ENCODE data around the gene TRAPPC6A. TPM values are rescaled to one million over a fixed set of nuclear protein-coding genes. Genes with fewer than 3 reads are reported as not detected.
A peak's percentile ranks its signal among the peaks of the same experiment; 100 is the strongest.

Gene TRAPPC6A
- total and polyA plus RNA-seq, 2 of the 13 experiments (the other 11 are each of a cell fraction or from before 2014, with no cell fraction given) = 6.5 to 21.0 TPM

DNA sequence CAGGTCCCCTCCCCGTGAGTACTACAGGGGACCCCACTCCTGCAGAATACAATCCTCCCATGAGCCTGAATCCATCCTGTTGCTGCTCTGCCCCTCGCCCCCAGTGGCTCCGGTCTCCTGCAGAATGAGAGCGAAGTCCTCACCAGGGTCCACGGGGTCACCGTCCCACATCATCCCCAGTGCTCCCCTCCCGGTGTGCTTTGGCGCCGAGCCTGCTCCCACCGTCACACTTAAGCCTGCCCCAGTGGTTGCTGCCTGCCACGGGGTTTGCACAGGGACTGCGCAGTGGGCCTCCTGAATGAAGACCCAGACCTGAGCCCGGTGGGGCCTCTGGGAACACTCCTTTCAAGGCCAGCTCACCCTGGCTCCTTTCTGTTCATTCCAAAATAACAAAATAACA is 47.8 kb downstream of the TRAPPC6A start (continued):
- TF ChIP-seq, protein P1, sequence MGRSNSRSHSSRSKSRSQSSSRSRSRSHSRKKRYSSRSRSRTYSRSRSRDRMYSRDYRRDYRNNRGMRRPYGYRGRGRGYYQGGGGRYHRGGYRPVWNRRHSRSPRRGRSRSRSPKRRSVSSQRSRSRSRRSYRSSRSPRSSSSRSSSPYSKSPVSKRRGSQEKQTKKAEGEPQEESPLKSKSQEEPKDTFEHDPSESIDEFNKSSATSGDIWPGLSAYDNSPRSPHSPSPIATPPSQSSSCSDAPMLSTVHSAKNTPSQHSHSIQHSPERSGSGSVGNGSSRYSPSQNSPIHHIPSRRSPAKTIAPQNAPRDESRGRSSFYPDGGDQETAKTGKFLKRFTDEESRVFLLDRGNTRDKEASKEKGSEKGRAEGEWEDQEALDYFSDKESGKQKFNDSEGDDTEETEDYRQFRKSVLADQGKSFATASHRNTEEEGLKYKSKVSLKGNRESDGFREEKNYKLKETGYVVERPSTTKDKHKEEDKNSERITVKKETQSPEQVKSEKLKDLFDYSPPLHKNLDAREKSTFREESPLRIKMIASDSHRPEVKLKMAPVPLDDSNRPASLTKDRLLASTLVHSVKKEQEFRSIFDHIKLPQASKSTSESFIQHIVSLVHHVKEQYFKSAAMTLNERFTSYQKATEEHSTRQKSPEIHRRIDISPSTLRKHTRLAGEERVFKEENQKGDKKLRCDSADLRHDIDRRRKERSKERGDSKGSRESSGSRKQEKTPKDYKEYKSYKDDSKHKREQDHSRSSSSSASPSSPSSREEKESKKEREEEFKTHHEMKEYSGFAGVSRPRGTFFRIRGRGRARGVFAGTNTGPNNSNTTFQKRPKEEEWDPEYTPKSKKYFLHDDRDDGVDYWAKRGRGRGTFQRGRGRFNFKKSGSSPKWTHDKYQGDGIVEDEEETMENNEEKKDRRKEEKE (IDR thresholded peaks at IDR 0.05) = no peak
- TF ChIP-seq ZNF12 (CRISPR knock-in tag; IDR thresholded peaks at IDR 0.05) (no peak), ZNF556 (CRISPR knock-in tag; IDR thresholded peaks at IDR 0.05; ENCODE audit: borderline replicate concordance) (0 out of 2 replicates have a peak, but pooled peaks have one; percentile 13), SNRNP70 (IDR thresholded peaks at IDR 0.05; ENCODE audit: low read depth, low read length) (no peak), NFE2 (CRISPR knock-in tag; IDR thresholded peaks at IDR 0.05) (no peak), PCBP2 (optimal IDR thresholded peaks at IDR 0.05; ENCODE audit: low read depth, low read length, poor library complexity, severe bottlenecking) (no peak), ZNF225 (CRISPR knock-in tag; IDR thresholded peaks at IDR 0.05) (no peak), ZFP36L2 (CRISPR knock-in tag; IDR thresholded peaks at IDR 0.05) (no peak), THYN1 (CRISPR knock-in tag; IDR thresholded peaks at IDR 0.05; ENCODE audit: borderline replicate concordance, low read depth) (no peak), GTF2F1 (IDR thresholded peaks at IDR 0.05; ENCODE audit: low read length) (no peak), CEBPG (CRISPR knock-in tag; IDR thresholded peaks at IDR 0.05) (no peak), ZBTB8A (CRISPR knock-in tag; IDR thresholded peaks at IDR 0.05; ENCODE audit: borderline replicate concordance, low read depth) (no peak), CBX2 (IDR thresholded peaks at IDR 0.05; ENCODE audit: low read depth, low read length) (no peak), CBX2 (CRISPR knock-in tag; IDR thresholded peaks at IDR 0.05; ENCODE audit: low read depth) (no peak), ZNF180 (CRISPR knock-in tag; IDR thresholded peaks at IDR 0.05; ENCODE audit: borderline replicate concordance, low read depth) (no peak), TCF7L2 (IDR thresholded peaks at IDR 0.05; ENCODE audit: low read depth, low read length) (no peak), ZNF749 (CRISPR knock-in tag; IDR thresholded peaks at IDR 0.05; ENCODE audit: borderline replicate concordance) (no peak), MAZ (IDR thresholded peaks at IDR 0.05; ENCODE audit: borderline replicate concordance, low read depth, low read length) (no peak), MAZ (CRISPR knock-in tag; IDR thresholded peaks at IDR 0.05; ENCODE audit: low read depth) (no peak), GABPB1 (CRISPR knock-in tag; IDR thresholded peaks at IDR 0.05) (no peak), NR2C2 (CRISPR knock-in tag; IDR thresholded peaks at IDR 0.05; ENCODE audit: borderline replicate concordance) (peak; percentile 21; the same call in 1 of the 2 replicates), CEBPB (IDR thresholded peaks at IDR 0.05; ENCODE audit: borderline replicate concordance, low read depth, low read length) (no peak)
- TF ChIP-seq, protein P2, sequence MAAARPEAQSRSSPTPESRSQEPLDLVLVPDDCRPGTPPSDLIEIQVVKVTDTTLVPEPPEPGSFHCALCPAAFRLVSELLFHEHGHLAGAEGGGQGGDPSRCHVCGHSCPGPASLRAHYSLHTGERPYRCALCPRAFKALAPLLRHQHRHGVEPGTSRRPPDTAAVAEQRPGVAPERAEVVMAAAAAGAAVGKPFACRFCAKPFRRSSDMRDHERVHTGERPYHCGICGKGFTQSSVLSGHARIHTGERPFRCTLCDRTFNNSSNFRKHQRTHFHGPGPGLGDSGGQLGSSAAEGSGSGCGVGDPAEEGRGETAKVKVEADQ (CRISPR knock-in tag; IDR thresholded peaks at IDR 0.05; ENCODE audit: borderline replicate concordance) = no peak
- TF ChIP-seq, protein P3, sequence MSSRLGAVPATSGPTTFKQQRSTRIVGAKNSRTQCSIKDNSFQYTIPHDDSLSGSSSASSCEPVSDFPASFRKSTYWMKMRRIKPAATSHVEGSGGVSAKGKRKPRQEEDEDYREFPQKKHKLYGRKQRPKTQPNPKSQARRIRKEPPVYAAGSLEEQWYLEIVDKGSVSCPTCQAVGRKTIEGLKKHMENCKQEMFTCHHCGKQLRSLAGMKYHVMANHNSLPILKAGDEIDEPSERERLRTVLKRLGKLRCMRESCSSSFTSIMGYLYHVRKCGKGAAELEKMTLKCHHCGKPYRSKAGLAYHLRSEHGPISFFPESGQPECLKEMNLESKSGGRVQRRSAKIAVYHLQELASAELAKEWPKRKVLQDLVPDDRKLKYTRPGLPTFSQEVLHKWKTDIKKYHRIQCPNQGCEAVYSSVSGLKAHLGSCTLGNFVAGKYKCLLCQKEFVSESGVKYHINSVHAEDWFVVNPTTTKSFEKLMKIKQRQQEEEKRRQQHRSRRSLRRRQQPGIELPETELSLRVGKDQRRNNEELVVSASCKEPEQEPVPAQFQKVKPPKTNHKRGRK (CRISPR knock-in tag; IDR thresholded peaks at IDR 0.05) = no peak
- TF ChIP-seq, protein P4, sequence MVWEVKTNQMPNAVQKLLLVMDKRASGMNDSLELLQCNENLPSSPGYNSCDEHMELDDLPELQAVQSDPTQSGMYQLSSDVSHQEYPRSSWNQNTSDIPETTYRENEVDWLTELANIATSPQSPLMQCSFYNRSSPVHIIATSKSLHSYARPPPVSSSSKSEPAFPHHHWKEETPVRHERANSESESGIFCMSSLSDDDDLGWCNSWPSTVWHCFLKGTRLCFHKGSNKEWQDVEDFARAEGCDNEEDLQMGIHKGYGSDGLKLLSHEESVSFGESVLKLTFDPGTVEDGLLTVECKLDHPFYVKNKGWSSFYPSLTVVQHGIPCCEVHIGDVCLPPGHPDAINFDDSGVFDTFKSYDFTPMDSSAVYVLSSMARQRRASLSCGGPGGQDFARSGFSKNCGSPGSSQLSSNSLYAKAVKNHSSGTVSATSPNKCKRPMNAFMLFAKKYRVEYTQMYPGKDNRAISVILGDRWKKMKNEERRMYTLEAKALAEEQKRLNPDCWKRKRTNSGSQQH (CRISPR knock-in tag; IDR thresholded peaks at IDR 0.05; ENCODE audit: low read depth) = no peak

Measured in HepG2 (cell line).